Stimulated activated naive CD8-positive, alpha-beta T cell treated with anti-CD3 and anti-CD28 coated beads, Interleukin-15, Interleukin-2, amounts not matched to agents 100 U/mL and 50 U/mL, for 24 hours (primary cell): ENCODE results near the gene NT5M.

Experiments
- ATAC-seq: fragments of 150-1000 bp; cut with Tn5 transposase; one replicate; pipeline ENCODE4 v1.10.0; 2021
- DNase-seq: peaks from one replicate; pipeline ENCODE4 v3.0.0; 2021

NT5M gene

GRCh38 chr17:17343896-17344506 is 40.8 kb downstream of the NT5M start:
- no peak for ATAC-seq
- DNase-seq = no peak

- ATAC-seq (no peak), DNase-seq (no peak)
These were observed 41.5 kb downstream of the NT5M start for GRCh38 chr17:17344507-17345293.

GRCh38 chr17:17345294-17345597 is 42.1 kb downstream of the NT5M start:
- no peak for DNase-seq
- no peak for ATAC-seq

GRCh38 chr17:17345686-17346427 is 42.7 kb downstream of the NT5M start:
- DNase-seq = no peak
- no peak for ATAC-seq

- no peak for ATAC-seq
- DNase-seq = no peak
These were observed 43.5 kb downstream of the NT5M start for GRCh38 chr17:17346428-17347233.

- no peak for DNase-seq
- no peak for ATAC-seq
These were observed 44.2 kb downstream of the NT5M start for GRCh38 chr17:17347234-17347955.

GRCh38 chr17:17347956-17348871 is 45.0 kb downstream of the NT5M start:
- no peak for ATAC-seq
- no peak for DNase-seq

GRCh38 chr17:17348872-17349723 is 45.9 kb downstream of the NT5M start:
- ATAC-seq = no peak

GRCh38 chr17:17349724-17350106 is 46.5 kb downstream of the NT5M start:
- ATAC-seq (no peak), DNase-seq (no peak)

More at GRCh38 chr17:17348872-17349723, 45.9 kb downstream of the NT5M start:
- no peak for DNase-seq

- DNase-seq (no peak), ATAC-seq (no peak)
These were observed 47.5 kb downstream of the NT5M start for GRCh38 chr17:17350491-17351355.

GRCh38 chr17:17351356-17351891 is 48.3 kb downstream of the NT5M start:
- DNase-seq (no peak), ATAC-seq (no peak)

GRCh38 chr17:17351901-17352781 is 49.0 kb downstream of the NT5M start:
- ATAC-seq (no peak), DNase-seq (no peak)

- ATAC-seq (no peak), DNase-seq (no peak)
These were observed 49.9 kb downstream of the NT5M start for GRCh38 chr17:17352836-17353624.

- no peak for DNase-seq
- no peak for ATAC-seq
These were observed 50.7 kb downstream of the NT5M start for GRCh38 chr17:17353625-17354484.

- peak; percentile 44 for ATAC-seq
- DNase-seq = peak; percentile 81
These were observed 51.6 kb downstream of the NT5M start for GRCh38 chr17:17354560-17355349.
